Stimulated activated effector memory CD8-positive, alpha-beta T cell treated with anti-CD3 and anti-CD28 coated beads, Interleukin-12 subunit alpha, Interleukin-12 subunit beta, amount 100 ng/mL, for 72 hours (primary cell): ENCODE measurements around the gene MSX1.

Experiments used
- ATAC-seq: fragments of 150-1000 bp; cut with Tn5 transposase; 2 replicates; pipeline ENCODE4 v1.10.0; 2021
- DNase-seq, 2 donors: peaks; one replicate each; pipeline ENCODE4 v3.0.0; 2021 to 2022; ENCODE audit warnings: low spot score in 2 of 2
- H3K27ac Mint-ChIP-seq: one replicate; pipeline ENCODE4 v1.8.0; 2022; ENCODE audit warnings: mild to moderate bottlenecking, mixed read lengths
- H3K36me3 Mint-ChIP-seq: one replicate; pipeline ENCODE4 v1.8.0; 2022; ENCODE audit warnings: mild to moderate bottlenecking, mixed read lengths
- H3K4me1 Mint-ChIP-seq: one replicate; pipeline ENCODE4 v1.8.0; 2022; ENCODE audit warnings: mixed read lengths
- H3K4me3 Mint-ChIP-seq: one replicate; pipeline ENCODE4 v1.8.0; 2022; ENCODE audit warnings: mild to moderate bottlenecking, mixed read lengths
- H3K9me3 Mint-ChIP-seq: one replicate; pipeline ENCODE4 v1.8.0; 2022; ENCODE audit warnings: mixed read lengths

The MSX1 gene

DNA sequence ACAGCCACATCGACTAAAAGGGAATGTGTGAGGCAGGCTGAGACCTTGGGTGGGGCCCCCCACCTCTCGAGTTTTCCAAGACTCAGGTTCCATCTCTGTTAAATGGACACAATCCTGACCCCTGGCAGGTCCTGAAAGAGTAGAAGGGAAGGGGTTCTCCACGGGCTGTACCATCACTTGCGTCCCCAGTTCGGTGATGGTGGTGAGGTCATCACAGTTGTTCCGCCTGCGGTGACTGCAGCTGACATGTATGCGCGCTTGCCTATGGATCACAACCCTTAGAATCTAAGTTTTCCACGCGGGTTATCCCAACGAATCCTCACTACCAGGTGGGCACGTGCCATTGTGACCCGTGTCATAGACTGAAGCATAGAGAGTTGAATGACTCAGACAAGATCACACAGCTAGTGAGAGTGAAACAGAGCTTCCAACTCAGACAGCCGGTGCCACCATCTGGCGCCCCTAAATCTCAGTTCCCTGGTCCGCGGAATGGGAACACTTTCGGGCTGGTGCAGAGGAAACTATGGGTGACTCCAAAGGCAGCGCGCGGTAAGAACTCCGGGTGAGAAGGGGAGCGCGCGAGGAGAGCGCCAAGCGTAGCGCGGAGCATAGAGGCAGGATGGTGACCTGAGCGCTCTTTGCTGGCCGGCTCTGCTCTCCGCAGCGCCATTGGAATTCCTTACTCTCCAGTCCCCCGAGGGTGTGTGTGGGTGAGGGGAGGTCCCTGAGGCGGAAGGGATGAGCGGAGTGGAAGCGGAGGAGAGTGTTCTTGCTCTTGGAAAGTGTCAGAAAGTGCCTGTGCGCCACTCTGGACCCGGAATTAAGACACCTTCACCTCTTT lies 10.5 kb downstream of the MSX1 start:
- no peak overlapping the region for H3K27ac Mint-ChIP-seq
- peaks cover 8% of the 10 kb centered on the region for H3K36me3 Mint-ChIP-seq
- DNase-seq: no peak
- H3K9me3 Mint-ChIP-seq: no peaks in the 10 kb centered on the region
- ATAC-seq: no peak
- H3K4me1 Mint-ChIP-seq: peaks cover 30% of the 10 kb centered on the region
- no peak overlapping the region for H3K4me3 Mint-ChIP-seq

GRCh38 chr4:4870576-4871241 lies 11.2 kb downstream of the MSX1 start:
- ATAC-seq (no peak), DNase-seq (no peak)
- Mint-ChIP-seq H3K4me3 (no peak overlapping the region), H3K9me3 (no peaks in the 10 kb centered on the region), H3K36me3 (peaks cover 8% of the 10 kb centered on the region), H3K4me1 (peaks cover 30% of the 10 kb centered on the region), H3K27ac (no peak overlapping the region)

DNA sequence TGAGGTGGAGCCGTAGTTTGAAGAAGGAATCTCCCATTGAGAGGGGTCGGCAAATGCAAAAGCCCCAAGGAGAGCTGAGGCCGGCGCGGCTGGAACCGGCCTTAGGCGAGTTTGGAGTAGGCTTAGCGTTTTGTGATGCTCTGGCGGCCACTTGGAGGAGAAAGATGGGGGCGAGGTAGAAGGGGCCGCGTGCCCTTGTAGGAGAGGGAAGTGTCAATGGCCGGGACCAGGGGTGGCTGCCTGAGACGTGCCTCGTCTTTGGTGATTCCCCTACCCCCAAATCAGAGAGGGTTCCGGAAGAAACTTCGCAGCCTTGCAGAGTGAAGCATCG lies 11.7 kb downstream of the MSX1 start:
- peaks cover 25% of the 10 kb centered on the region for H3K4me1 Mint-ChIP-seq
- no peak for ATAC-seq
- peaks cover 4% of the 10 kb centered on the region for H3K36me3 Mint-ChIP-seq
- H3K4me3 Mint-ChIP-seq: no peak overlapping the region
- H3K27ac Mint-ChIP-seq: no peak overlapping the region
- DNase-seq: no peak
- no peaks in the 10 kb centered on the region for H3K9me3 Mint-ChIP-seq

DNA sequence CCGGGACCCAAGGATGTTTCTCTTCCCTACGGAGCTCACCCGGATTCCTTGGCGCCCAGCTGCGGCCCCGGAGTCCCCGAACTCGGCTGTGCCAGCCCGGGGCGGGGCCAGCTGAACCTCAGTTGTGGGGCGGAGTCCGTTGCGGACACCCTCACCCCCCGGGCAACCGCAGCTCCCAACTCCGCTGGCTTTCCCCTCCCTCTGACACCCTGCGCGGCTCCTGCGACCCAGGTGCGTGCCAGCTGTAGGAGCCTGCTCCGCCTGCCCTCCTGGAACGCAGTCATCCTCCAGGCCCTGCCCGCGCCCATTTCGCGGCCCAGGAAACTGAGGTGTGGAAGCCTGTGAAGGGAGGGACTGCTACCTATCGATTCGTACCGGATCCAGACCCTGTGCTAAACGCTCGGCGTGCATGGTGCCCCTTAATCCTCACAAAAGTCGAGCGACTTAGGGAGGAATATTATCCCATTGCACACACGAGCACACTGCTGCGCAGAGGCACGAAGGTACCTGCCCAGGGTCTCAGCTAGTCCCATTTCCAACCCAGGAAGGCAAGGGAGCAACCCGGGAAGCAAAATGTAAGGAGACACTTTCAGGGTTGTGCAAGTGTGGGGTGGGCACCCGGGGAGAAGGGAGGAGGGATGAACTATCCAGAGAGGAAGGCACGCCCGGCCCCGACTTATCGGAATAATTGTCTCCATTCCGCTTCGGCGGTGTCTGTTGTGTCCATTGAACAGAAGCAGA lies 12.3 kb downstream of the MSX1 start:
- Mint-ChIP-seq H3K9me3 (no peaks in the 10 kb centered on the region), H3K4me1 (peaks cover 20% of the 10 kb centered on the region), H3K4me3 (no peak overlapping the region), H3K36me3 (no peaks in the 10 kb centered on the region), H3K27ac (no peak overlapping the region)
- no peak for ATAC-seq
- no peak for DNase-seq

GRCh38 chr4:4872314-4872903 lies 12.9 kb downstream of the MSX1 start:
- H3K9me3 Mint-ChIP-seq: no peaks in the 10 kb centered on the region
- DNase-seq: no peak
- H3K4me3 Mint-ChIP-seq: no peak overlapping the region
- H3K27ac Mint-ChIP-seq: no peak overlapping the region
- ATAC-seq: no peak
- H3K4me1 Mint-ChIP-seq: peaks cover 20% of the 10 kb centered on the region
- H3K36me3 Mint-ChIP-seq: no peaks in the 10 kb centered on the region

DNA sequence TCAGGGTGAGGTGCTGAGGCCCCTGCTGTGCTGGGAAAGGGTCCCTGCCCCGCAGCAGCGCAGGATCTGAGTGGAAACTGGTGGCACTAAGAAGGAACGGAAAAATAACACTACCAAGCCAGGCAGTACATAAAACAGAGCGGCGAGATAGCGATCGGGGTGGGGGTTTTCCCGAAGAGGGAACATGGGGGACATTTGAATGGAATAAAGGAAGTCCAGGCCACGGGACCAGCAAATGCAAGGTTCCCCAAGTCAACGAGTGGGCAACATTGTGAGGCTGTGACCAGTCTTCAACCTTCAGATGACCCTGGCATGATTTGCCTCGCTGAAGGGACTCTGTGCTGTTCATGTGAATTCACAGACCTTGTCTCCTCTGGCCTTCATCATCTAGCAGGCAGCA lies 13.7 kb downstream of the MSX1 start:
- no peak for DNase-seq
- no peak overlapping the region for H3K4me3 Mint-ChIP-seq
- H3K4me1 Mint-ChIP-seq: peaks cover 20% of the 10 kb centered on the region
- ATAC-seq: no peak
- H3K27ac Mint-ChIP-seq: no peak overlapping the region
- H3K9me3 Mint-ChIP-seq: no peaks in the 10 kb centered on the region
- H3K36me3 Mint-ChIP-seq: no peaks in the 10 kb centered on the region

GRCh38 chr4:4874254-4874653 lies 14.8 kb downstream of the MSX1 start:
- ATAC-seq (no peak), DNase-seq (no peak)
- Mint-ChIP-seq H3K36me3 (no peaks in the 10 kb centered on the region), H3K9me3 (no peaks in the 10 kb centered on the region), H3K4me3 (no peak overlapping the region), H3K4me1 (peaks cover 20% of the 10 kb centered on the region), H3K27ac (no peak overlapping the region)

GRCh38 chr4:4875147-4875546 lies 15.7 kb downstream of the MSX1 start:
- Mint-ChIP-seq H3K27ac (no peak overlapping the region), H3K4me3 (no peak overlapping the region), H3K9me3 (no peaks in the 10 kb centered on the region), H3K36me3 (no peaks in the 10 kb centered on the region), H3K4me1 (peaks cover 16% of the 10 kb centered on the region)
- no peak for ATAC-seq
- no peak for DNase-seq

DNA sequence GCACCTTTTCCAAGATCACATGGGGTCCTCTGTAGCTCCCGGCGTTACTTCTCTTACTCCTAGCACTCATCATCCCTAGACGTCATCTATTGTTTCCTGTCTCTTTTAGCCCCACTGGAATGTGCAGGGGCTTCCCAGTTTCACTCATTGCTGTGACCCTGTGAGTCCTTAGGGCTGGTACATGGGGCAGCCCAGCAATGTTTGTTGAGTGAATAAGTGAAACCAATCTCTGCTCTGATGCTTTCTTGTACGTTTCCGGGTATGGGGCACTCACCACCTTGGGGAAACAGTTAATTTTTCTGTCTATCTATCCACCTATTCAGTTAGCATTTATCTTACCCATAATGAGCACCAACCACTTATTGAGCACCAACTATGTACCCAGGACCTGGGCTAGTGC lies 16.1 kb downstream of the MSX1 start:
- Mint-ChIP-seq H3K27ac (no peak overlapping the region), H3K36me3 (no peaks in the 10 kb centered on the region), H3K4me1 (peaks cover 14% of the 10 kb centered on the region), H3K9me3 (no peaks in the 10 kb centered on the region), H3K4me3 (no peak overlapping the region)
- ATAC-seq (no peak), DNase-seq (no peak)

- H3K4me1 Mint-ChIP-seq: no peaks in the 10 kb centered on the region
- no peak overlapping the region for H3K27ac Mint-ChIP-seq
- ATAC-seq (no peak), DNase-seq (no peak)
- no peak overlapping the region for H3K4me3 Mint-ChIP-seq
- H3K9me3 Mint-ChIP-seq: no peaks in the 10 kb centered on the region
- H3K36me3 Mint-ChIP-seq: no peaks in the 10 kb centered on the region
Observed at GRCh38 chr4:4876945-4877661, 17.6 kb downstream of the MSX1 start.

GRCh38 chr4:4880492-4880891 lies 21.0 kb downstream of the MSX1 start:
- Mint-ChIP-seq H3K9me3 (no peaks in the 10 kb centered on the region), H3K4me1 (no peaks in the 10 kb centered on the region), H3K36me3 (no peaks in the 10 kb centered on the region), H3K27ac (no peak overlapping the region), H3K4me3 (no peak overlapping the region)
- ATAC-seq (no peak), DNase-seq (no peak)

DNA sequence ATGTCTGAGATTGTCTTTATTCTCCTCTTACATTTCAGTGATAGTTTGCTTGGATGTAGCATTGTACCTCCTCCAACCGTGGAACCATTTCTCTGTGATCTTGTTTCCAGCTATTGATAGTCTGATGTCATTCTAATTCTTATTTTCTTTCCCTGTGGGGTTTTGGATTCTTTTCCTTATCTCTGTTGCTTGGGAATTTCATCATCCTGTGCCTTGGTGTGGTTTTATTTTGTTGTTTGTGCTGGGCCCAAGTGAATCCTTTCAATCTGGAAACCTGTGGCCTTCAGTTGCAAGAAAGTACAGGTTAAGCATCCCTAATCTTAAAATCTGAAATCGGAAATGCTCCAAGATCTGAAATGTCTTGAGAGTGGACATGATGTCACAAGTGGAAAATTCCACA lies 22.0 kb downstream of the MSX1 start:
- H3K4me3 Mint-ChIP-seq: no peak overlapping the region
- no peaks in the 10 kb centered on the region for H3K36me3 Mint-ChIP-seq
- no peak overlapping the region for H3K27ac Mint-ChIP-seq
- no peaks in the 10 kb centered on the region for H3K4me1 Mint-ChIP-seq
- no peaks in the 10 kb centered on the region for H3K9me3 Mint-ChIP-seq
- no peak for DNase-seq
- ATAC-seq: no peak

DNA sequence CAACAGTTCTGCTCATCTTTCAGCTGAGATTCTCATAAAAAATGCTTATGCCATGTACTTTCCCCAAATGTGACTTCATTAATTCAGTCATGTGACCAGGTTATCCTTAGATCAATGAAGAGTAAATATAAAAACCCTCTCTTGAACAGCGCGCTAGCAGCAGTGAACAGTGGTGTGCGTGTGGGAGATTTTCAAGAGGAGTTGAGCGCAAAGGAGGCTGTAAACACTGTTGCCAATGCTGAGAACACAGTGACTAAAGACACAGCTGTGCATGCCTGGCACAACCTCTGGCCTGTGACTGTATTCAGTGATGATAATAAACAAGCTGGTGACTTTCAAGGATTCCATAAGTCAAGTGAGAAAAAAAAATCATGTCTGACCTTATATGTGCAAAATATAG lies 25.1 kb downstream of the MSX1 start:
- DNase-seq (no peak), ATAC-seq (no peak)
- no peaks in the 10 kb centered on the region for H3K36me3 Mint-ChIP-seq
- no peaks in the 10 kb centered on the region for H3K4me1 Mint-ChIP-seq
- H3K27ac Mint-ChIP-seq: no peak overlapping the region
- no peaks in the 10 kb centered on the region for H3K9me3 Mint-ChIP-seq
- H3K4me3 Mint-ChIP-seq: no peak overlapping the region

DNA sequence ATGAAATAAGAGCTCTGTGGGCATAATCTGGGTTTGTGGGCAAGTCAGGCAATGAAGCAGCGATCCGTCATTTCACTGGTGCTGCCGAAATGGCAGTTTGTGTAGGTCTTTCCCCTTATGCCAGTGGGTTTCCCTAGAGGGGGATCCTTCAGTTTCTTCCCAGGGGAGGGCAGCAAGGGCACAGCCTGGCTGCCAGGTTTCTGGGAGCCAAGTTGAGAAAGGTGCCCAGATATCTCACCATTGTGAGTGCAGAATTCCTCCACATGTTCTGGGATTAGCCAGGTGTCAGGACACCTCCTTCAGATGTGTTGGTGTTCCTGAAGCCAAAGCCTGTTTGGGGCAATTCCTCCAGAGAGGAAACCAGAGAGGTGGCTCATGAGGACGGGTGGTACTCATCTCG lies 28.0 kb downstream of the MSX1 start:
- H3K9me3 Mint-ChIP-seq: no peaks in the 10 kb centered on the region
- H3K4me3 Mint-ChIP-seq: no peak overlapping the region
- no peaks in the 10 kb centered on the region for H3K4me1 Mint-ChIP-seq
- no peak for DNase-seq
- no peak for ATAC-seq
- H3K36me3 Mint-ChIP-seq: no peaks in the 10 kb centered on the region
- H3K27ac Mint-ChIP-seq: no peak overlapping the region

GRCh38 chr4:4888695-4889094 lies 29.2 kb downstream of the MSX1 start:
- no peak overlapping the region for H3K27ac Mint-ChIP-seq
- H3K4me3 Mint-ChIP-seq: no peak overlapping the region
- no peaks in the 10 kb centered on the region for H3K9me3 Mint-ChIP-seq
- H3K4me1 Mint-ChIP-seq: no peaks in the 10 kb centered on the region
- DNase-seq: no peak
- no peak for ATAC-seq
- no peaks in the 10 kb centered on the region for H3K36me3 Mint-ChIP-seq
